GM18870 (cell line): ENCODE data around the gene AP4M1.

Experiments used
- ATAC-seq: cut with Tn5 transposase; IDR thresholded peaks from one replicate; pipeline ENCODE4 v1.9.1; 2021; ENCODE audit warnings: moderate library complexity; ENCODE audit not compliant: unreplicated experiment

Gene AP4M1

GRCh38 chr7:100085515-100085914, 15.9 kb upstream of the AP4M1 start:
- no peak for ATAC-seq

GRCh38 chr7:100087055-100087750, 14.2 kb upstream of the AP4M1 start:
- ATAC-seq, result no peak

GRCh38 chr7:100088095-100088620, 13.3 kb upstream of the AP4M1 start:
- no peak for ATAC-seq

GRCh38 chr7:100088621-100089457, 12.6 kb upstream of the AP4M1 start, which contains the start of gene COPS6:
COPS6 (plus strand) TSS chr7:100088969; CDS start chr7:100088991, 22 bp downstream.
- ATAC-seq, result no peak

- no peak for ATAC-seq
Observed at GRCh38 chr7:100089458-100090196, 11.8 kb upstream of the AP4M1 start.

- no peak for ATAC-seq
Observed at GRCh38 chr7:100090527-100091410, 10.7 kb upstream of the AP4M1 start.

- no peak for ATAC-seq
Observed at GRCh38 chr7:100091411-100092181, 9.8 kb upstream of the AP4M1 start.

GRCh38 chr7:100093054-100093453, 8.4 kb upstream of the AP4M1 start:
- no peak for ATAC-seq

- ATAC-seq, result no peak
Observed at GRCh38 chr7:100093498-100093897, 7.9 kb upstream of the AP4M1 start.

- no peak for ATAC-seq
Observed at GRCh38 chr7:100093925-100094486, 7.4 kb upstream of the AP4M1 start.

GRCh38 chr7:100095289-100095688, 6.2 kb upstream of the AP4M1 start:
- no peak for ATAC-seq

GRCh38 chr7:100095704-100096103, 5.7 kb upstream of the AP4M1 start:
- no peak for ATAC-seq

- ATAC-seq, result no peak
Observed at GRCh38 chr7:100098913-100099312, 2.5 kb upstream of the AP4M1 start.

- ATAC-seq, result no peak
Observed at GRCh38 chr7:100099452-100099851, 2.0 kb upstream of the AP4M1 start.

- ATAC-seq, result peak; percentile 49
Observed at GRCh38 chr7:100100420-100101015, 925 bp upstream of the AP4M1 start.

GRCh38 chr7:100102950-100103840, 1.8 kb downstream of the AP4M1 start:
- no peak for ATAC-seq

GRCh38 chr7:100105534-100105933, 4.1 kb downstream of the AP4M1 start:
- ATAC-seq, result no peak

GRCh38 chr7:100106633-100107032, 5.2 kb downstream of the AP4M1 start:
- no peak for ATAC-seq
